ENCODE measurements around the gene CREBBP. TPM values are rescaled to one million over a fixed set of nuclear protein-coding genes. Genes with fewer than 3 reads are reported as not detected.

The CREBBP gene
- total and polyA plus RNA-seq, 5 donors = 19.0 to 46.4 (median 38.0) TPM

- H3K4me3 ChIP-seq (ENCODE audit: low read length) = no peak overlapping the region
- peaks cover 3% of the 10 kb centered on the region for H3K4me1 ChIP-seq (ENCODE audit: control insufficient read depth, insufficient read depth, low read length)
- peak overlapping the region; percentile 4 for H3K27ac ChIP-seq (ENCODE audit: low read length)
- ATAC-seq = peak; percentile 46 to 58
- DNase-seq = no peak
- intact Hi-C loops (cut with DNase I) = loop anchor here in 1 of 4 donors (10.0 kb wide), 1 partner anchor 100 kb away; no protein-coding TSS in a partner anchor
- H3K9me3 ChIP-seq (ENCODE audit: control insufficient read depth, low read length) = no peaks in the 10 kb centered on the region
- no peaks in the 10 kb centered on the region for H3K27me3 ChIP-seq (ENCODE audit: control insufficient read depth, insufficient read depth)
- WGBS = 66% methylated on average over 6 of the region's 6 CpGs
Measured at GRCh38 chr16:3774819-3775218, 105.7 kb downstream of the CREBBP start.

DNA sequence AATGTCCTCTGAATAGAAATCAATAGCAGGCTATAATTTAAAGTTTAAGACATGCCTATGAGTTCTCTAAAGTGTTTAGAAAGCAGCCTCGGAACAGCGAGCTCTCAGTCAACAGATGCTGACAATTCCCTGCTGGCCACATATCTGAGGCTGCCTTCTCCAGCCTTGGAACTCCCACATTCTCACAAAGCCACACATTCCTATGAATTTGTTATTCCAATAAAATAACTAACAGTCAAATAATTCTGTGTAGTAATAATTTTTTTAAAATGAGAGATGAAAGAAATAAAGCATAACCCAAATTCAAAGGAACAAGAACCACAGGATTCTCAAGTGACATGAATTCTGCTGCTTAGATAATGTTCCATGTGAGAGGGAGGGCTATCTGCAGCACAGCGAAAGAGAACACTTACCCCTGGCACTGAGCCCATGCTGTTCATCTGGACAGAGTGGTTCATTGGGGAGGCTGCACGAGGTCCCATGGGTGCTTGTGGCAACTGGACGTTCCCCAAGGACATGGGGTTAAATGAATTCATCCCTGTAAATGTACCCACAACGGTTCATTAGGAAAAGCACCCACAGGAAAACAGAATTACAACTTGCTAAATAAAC, 106.3 kb downstream of the CREBBP start:
- H3K27ac ChIP-seq (ENCODE audit: low read length) = peak overlapping the region; percentile 37
- no peak overlapping the region for H3K4me3 ChIP-seq (ENCODE audit: low read length)
- peaks cover 3% of the 10 kb centered on the region for H3K4me1 ChIP-seq (ENCODE audit: control insufficient read depth, insufficient read depth, low read length)
- no peaks in the 10 kb centered on the region for H3K27me3 ChIP-seq (ENCODE audit: control insufficient read depth, insufficient read depth)
- ATAC-seq (peak; percentile 78 to 88), DNase-seq (peak; percentile 59 to 85 (median 76))
- WGBS = 33% methylated on average over 6 of the region's 6 CpGs
- intact Hi-C loops (cut with DNase I) = loop anchor here in 1 of 4 donors (10.0 kb wide), 1 partner anchor 101 kb away; no protein-coding TSS in a partner anchor
- H3K9me3 ChIP-seq (ENCODE audit: control insufficient read depth, low read length) = no peaks in the 10 kb centered on the region

- Histone ChIP-seq H3K27me3 (ENCODE audit: control insufficient read depth, insufficient read depth) (no peaks in the 10 kb centered on the region), H3K27ac (ENCODE audit: low read length) (peak overlapping the region; percentile 37), H3K4me1 (ENCODE audit: control insufficient read depth, insufficient read depth, low read length) (peaks cover 3% of the 10 kb centered on the region), H3K4me3 (ENCODE audit: low read length) (no peak overlapping the region), H3K9me3 (ENCODE audit: control insufficient read depth, low read length) (no peaks in the 10 kb centered on the region)
- DNase-seq (no peak), ATAC-seq (no peak)
- 88% methylated on average over 14 of the region's 14 CpGs for WGBS
- intact Hi-C loops (cut with DNase I) = loop anchor here in 1 of 4 donors (10.0 kb wide), 1 partner anchor 101 kb away; no protein-coding TSS in a partner anchor
Measured at GRCh38 chr16:3773663-3774062, 106.8 kb downstream of the CREBBP start.

DNA sequence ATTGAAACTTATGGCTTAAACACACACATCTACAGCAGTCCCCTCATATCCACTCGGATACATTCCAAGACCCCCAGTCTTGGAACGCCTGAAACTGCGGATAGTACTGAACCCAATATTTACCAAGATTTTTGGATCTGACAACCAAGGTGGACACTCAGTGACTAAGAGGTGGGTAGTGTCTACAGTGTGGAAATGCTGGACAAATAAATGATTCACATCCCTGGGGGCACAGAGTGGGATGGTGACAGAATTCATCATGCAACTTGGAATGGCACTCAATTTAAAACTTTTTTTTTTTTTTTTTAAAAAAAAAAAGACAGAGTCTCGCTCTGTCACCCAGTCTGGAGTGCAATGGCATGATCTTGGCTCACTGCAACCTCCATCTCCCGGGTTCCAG, 109.0 kb downstream of the CREBBP start:
- peaks cover 3% of the 10 kb centered on the region for H3K4me1 ChIP-seq (ENCODE audit: control insufficient read depth, insufficient read depth, low read length)
- no peak for DNase-seq
- intact Hi-C loops (cut with DNase I) = loop anchor here in 1 of 4 donors (10.0 kb wide), 1 partner anchor 103 kb away; no protein-coding TSS in a partner anchor
- H3K27ac ChIP-seq (ENCODE audit: low read length) = no peak overlapping the region
- H3K4me3 ChIP-seq (ENCODE audit: low read length) = no peak overlapping the region
- no peak for ATAC-seq
- no peaks in the 10 kb centered on the region for H3K9me3 ChIP-seq (ENCODE audit: control insufficient read depth, low read length)
- no peaks in the 10 kb centered on the region for H3K27me3 ChIP-seq (ENCODE audit: control insufficient read depth, insufficient read depth)
- 96% methylated on average over 5 of the region's 5 CpGs for WGBS

- DNase-seq (peak in 2 of 3 donors; percentile 55 to 60), ATAC-seq (no peak)
- Histone ChIP-seq H3K4me3 (ENCODE audit: low read length) (no peak overlapping the region), H3K27me3 (ENCODE audit: control insufficient read depth, insufficient read depth) (no peaks in the 10 kb centered on the region), H3K9me3 (ENCODE audit: control insufficient read depth, low read length) (no peaks in the 10 kb centered on the region), H3K4me1 (ENCODE audit: control insufficient read depth, insufficient read depth, low read length) (peaks cover 3% of the 10 kb centered on the region), H3K27ac (ENCODE audit: low read length) (no peak overlapping the region)
- intact Hi-C loops (cut with DNase I) = loop anchor here in 1 of 4 donors (10.0 kb wide), 1 partner anchor 104 kb away; no protein-coding TSS in a partner anchor
- WGBS = 77% methylated on average over 13 of the region's 13 CpGs
Measured at GRCh38 chr16:3770530-3770929, 110.0 kb downstream of the CREBBP start.

DNA sequence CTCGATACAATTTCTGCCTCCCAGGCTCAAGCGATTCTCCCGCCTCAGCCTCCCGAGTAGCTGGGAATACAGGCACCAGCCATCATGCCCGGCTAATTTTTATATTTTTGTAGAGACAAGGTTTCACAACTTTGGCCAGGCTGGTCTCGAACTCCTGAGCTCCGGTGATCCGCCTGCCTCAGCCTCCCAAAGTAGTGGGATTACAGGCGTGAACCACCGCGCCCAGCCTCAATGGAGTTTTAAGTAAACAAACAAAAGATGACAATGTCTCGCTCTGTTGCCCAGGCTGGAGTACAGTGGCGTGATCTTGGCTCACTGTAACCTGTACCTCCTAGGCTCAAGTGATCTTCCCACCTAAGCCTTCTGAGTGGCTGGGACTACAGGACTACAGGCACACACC, 110.6 kb downstream of the CREBBP start:
- Histone ChIP-seq H3K4me1 (ENCODE audit: control insufficient read depth, insufficient read depth, low read length) (peaks cover 3% of the 10 kb centered on the region), H3K27me3 (ENCODE audit: control insufficient read depth, insufficient read depth) (no peaks in the 10 kb centered on the region), H3K27ac (ENCODE audit: low read length) (no peak overlapping the region), H3K4me3 (ENCODE audit: low read length) (no peak overlapping the region), H3K9me3 (ENCODE audit: control insufficient read depth, low read length) (no peaks in the 10 kb centered on the region)
- intact Hi-C loops (cut with DNase I) = loop anchor here in 2 of 4 donors (10.0 kb wide), 1 partner anchor 105 kb away; no protein-coding TSS in a partner anchor
- 97% methylated on average over 13 of the region's 13 CpGs for WGBS
- ATAC-seq (no peak), DNase-seq (no peak)

DNA sequence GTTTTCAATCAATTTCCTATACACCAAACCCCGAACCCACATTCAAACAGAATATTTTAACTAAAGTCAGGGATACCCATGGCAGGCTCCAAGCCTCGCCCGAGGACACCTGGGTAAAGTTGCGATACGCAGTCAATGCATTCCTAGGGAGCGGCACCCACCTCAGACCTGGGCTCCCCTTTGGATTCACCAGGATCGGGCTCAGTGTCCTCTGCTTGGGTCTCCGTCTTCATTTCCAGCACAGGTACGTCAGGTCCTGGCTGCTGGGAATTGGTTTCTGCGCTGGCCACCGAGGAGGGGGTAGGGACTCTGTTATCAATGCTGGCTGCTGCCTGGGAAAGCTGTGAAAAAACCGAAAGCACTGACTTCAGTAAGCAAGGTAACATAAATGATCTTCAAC, 111.5 kb downstream of the CREBBP start:
- no peak for ATAC-seq

GRCh38 chr16:3767333-3767986, 113.1 kb downstream of the CREBBP start:
- Histone ChIP-seq H3K27ac (ENCODE audit: low read length) (no peak overlapping the region), H3K9me3 (ENCODE audit: control insufficient read depth, low read length) (no peaks in the 10 kb centered on the region), H3K4me3 (ENCODE audit: low read length) (no peak overlapping the region), H3K27me3 (ENCODE audit: control insufficient read depth, insufficient read depth) (no peaks in the 10 kb centered on the region), H3K4me1 (ENCODE audit: control insufficient read depth, insufficient read depth, low read length) (no peaks in the 10 kb centered on the region)
- ATAC-seq (no peak), DNase-seq (no peak)
- intact Hi-C loops (cut with DNase I) = loop anchor here in 1 of 4 donors (10.0 kb wide), 1 partner anchor 107 kb away; no protein-coding TSS in a partner anchor
- 86% methylated on average over 9 of the region's 9 CpGs for WGBS

More for the DNA sequence above, 111.5 kb downstream of the CREBBP start:
- Histone ChIP-seq H3K4me3 (ENCODE audit: low read length) (no peak overlapping the region), H3K4me1 (ENCODE audit: control insufficient read depth, insufficient read depth, low read length) (peaks cover 3% of the 10 kb centered on the region), H3K9me3 (ENCODE audit: control insufficient read depth, low read length) (no peaks in the 10 kb centered on the region), H3K27ac (ENCODE audit: low read length) (no peak overlapping the region), H3K27me3 (ENCODE audit: control insufficient read depth, insufficient read depth) (no peaks in the 10 kb centered on the region)
- DNase-seq = no peak
- 96% methylated on average over 12 of the region's 12 CpGs for WGBS
- intact Hi-C loops (cut with DNase I) = loop anchor here in 1 of 4 donors (10.0 kb wide), 1 partner anchor 106 kb away; no protein-coding TSS in a partner anchor

GRCh38 chr16:3766177-3766576, 114.3 kb downstream of the CREBBP start:
- H3K4me3 ChIP-seq (ENCODE audit: low read length) = no peak overlapping the region
- no peaks in the 10 kb centered on the region for H3K4me1 ChIP-seq (ENCODE audit: control insufficient read depth, insufficient read depth, low read length)
- no peak for ATAC-seq
- no peak overlapping the region for H3K27ac ChIP-seq (ENCODE audit: low read length)
- H3K27me3 ChIP-seq (ENCODE audit: control insufficient read depth, insufficient read depth) = no peaks in the 10 kb centered on the region
- no peaks in the 10 kb centered on the region for H3K9me3 ChIP-seq (ENCODE audit: control insufficient read depth, low read length)
- DNase-seq = no peak
- 95% methylated on average over 3 of the region's 3 CpGs for WGBS
- intact Hi-C loops (cut with DNase I) = loop anchor here in 1 of 4 donors (10.0 kb wide), 1 partner anchor 109 kb away; no protein-coding TSS in a partner anchor

DNA sequence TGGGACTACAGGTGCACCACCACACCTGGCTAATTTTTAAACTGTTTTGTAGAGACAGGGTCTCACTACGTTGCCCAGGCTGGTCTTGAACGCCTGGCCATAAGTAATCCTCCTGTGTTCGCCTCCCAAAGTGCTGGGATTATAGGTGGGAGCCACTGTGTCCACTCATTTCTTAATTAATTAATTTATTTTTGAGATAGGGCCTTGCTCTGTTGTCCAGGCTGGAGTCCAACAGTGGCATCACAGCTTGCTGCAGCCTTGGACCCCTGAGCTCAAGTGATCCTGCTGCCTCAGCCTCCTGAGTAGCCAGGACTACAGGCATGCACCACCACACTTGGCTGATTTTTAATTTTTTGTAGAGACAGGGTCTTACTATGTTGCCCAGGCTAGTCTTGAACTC, 116.1 kb downstream of the CREBBP start:
- H3K4me1 ChIP-seq (ENCODE audit: control insufficient read depth, insufficient read depth, low read length) = no peaks in the 10 kb centered on the region
- DNase-seq (no peak), ATAC-seq (no peak)
- H3K9me3 ChIP-seq (ENCODE audit: control insufficient read depth, low read length) = no peaks in the 10 kb centered on the region
- intact Hi-C loops (cut with DNase I) = loop anchor here in 1 of 4 donors (10.0 kb wide), 1 partner anchor 110 kb away; no protein-coding TSS in a partner anchor
- H3K27ac ChIP-seq (ENCODE audit: low read length) = no peak overlapping the region
- WGBS = 98% methylated on average over 3 of the region's 3 CpGs
- no peak overlapping the region for H3K4me3 ChIP-seq (ENCODE audit: low read length)
- no peaks in the 10 kb centered on the region for H3K27me3 ChIP-seq (ENCODE audit: control insufficient read depth, insufficient read depth)
